GM12891 (cell line): ENCODE measurements around the gene ERGIC1.

ENCODE experiments used
- PAX5 ChIP-seq: IDR thresholded peaks from 2 replicates; pipeline ENCODE4 v1.6.1; 2011; ENCODE audit warnings: low read length, moderate library complexity, mild to moderate bottlenecking; ENCODE audit not compliant: insufficient read depth, severe bottlenecking
- POLR2AphosphoS5 ChIP-seq: IDR thresholded peaks from 2 replicates; pipeline ENCODE4 v1.6.1; 2011; ENCODE audit warnings: low read depth, low read length, control low read depth

DNA sequence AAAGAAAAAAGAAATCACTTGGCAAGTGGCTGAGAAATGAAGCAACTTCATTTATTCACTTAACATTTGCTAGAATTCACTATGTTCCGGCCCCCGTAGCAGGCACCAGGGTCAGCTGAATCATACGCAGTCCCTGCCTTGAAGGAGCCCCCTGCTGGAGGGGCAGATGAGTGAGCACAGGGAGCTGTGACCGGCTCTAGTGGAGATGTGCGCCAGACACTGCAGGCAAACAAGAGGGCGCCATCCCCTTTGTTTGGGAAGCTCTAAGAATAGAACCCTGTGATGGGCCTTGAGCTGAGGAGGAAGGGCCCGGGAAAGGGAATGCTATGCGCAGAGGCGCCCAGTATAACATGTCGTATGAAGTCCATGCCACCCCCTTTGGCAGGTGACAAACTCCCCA lies 105.0 kb downstream of the ERGIC1 start:
- no peak for TF ChIP-seq POLR2AphosphoS5
- no peak for TF ChIP-seq PAX5
